GM19193 (cell line): ENCODE data around the gene CDH13.

Experiments used
- POLR2A ChIP-seq: IDR thresholded peaks from 4 replicates; pipeline ENCODE4 v1.6.1; 2011; ENCODE audit not compliant: insufficient read depth, insufficient read length; ENCODE audit errors: extremely low read depth

Gene CDH13

GRCh38 chr16:82655072-82655714 is 28.4 kb downstream of the CDH13 start:
- TF ChIP-seq POLR2A, result no peak

GRCh38 chr16:82655720-82656490 is 29.1 kb downstream of the CDH13 start:
- TF ChIP-seq POLR2A, result no peak

- no peak for TF ChIP-seq POLR2A
Measured at GRCh38 chr16:82657239-82657638, 30.5 kb downstream of the CDH13 start.

- no peak for TF ChIP-seq POLR2A
Measured at GRCh38 chr16:82657786-82658185, 31.0 kb downstream of the CDH13 start.

- no peak for TF ChIP-seq POLR2A
Measured at GRCh38 chr16:82658796-82659195, 32.0 kb downstream of the CDH13 start.

- TF ChIP-seq POLR2A, result no peak
Measured at GRCh38 chr16:82660075-82660645, 33.4 kb downstream of the CDH13 start.

GRCh38 chr16:82660966-82661365 is 34.2 kb downstream of the CDH13 start:
- no peak for TF ChIP-seq POLR2A

- no peak for TF ChIP-seq POLR2A
Measured at GRCh38 chr16:82664181-82664580, 37.4 kb downstream of the CDH13 start.

- no peak for TF ChIP-seq POLR2A
Measured at GRCh38 chr16:82665025-82665424, 38.3 kb downstream of the CDH13 start.

- no peak for TF ChIP-seq POLR2A
Measured at GRCh38 chr16:82667437-82667836, 40.7 kb downstream of the CDH13 start.

- no peak for TF ChIP-seq POLR2A
Measured at GRCh38 chr16:82668094-82668493, 41.3 kb downstream of the CDH13 start.

- TF ChIP-seq POLR2A, result no peak
Measured at GRCh38 chr16:82671741-82672140, 45.0 kb downstream of the CDH13 start.

GRCh38 chr16:82672676-82673075 is 45.9 kb downstream of the CDH13 start:
- TF ChIP-seq POLR2A, result no peak

GRCh38 chr16:82675300-82675699 is 48.5 kb downstream of the CDH13 start:
- TF ChIP-seq POLR2A, result no peak

- TF ChIP-seq POLR2A, result no peak
Measured at GRCh38 chr16:82681592-82681991, 54.8 kb downstream of the CDH13 start.

- no peak for TF ChIP-seq POLR2A
Measured at GRCh38 chr16:82682767-82683166, 56.0 kb downstream of the CDH13 start.
